ENCODE measurements around the gene DCAF8.

Gene DCAF8

DNA sequence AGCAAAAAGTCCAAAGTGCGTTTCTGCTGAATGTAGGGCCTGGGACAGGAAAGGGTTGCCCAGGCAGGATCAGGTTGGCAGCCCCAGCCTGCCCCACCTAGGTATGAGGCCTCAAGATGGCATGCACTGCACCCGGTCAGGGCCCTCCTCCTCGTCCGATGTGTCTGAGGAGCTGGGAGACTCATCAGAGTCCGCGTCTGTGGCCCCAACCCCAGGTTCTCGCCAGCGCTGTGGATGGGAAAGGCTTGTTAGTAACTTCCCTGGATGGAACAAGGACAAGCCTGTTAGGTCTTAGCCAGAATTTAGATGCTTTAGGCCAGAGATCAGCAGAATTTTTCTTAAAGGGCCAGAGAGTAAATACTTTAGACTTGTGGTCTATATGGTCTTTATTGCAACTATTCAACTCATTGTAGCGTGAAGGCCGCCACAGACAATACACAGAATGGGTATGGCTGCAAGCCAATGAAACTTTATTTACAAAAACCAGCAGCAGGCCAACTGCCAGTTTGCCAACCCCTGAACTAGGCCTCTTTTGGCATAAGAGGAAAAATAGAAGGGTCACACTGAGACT is 44.8 kb downstream of the DCAF8 start:
- H3F3A ChIP-seq (ENCODE audit: insufficient read depth, low read length): no peaks in the 10 kb centered on the region
- H3K4me1 ChIP-seq (ENCODE audit: low read length): no peaks in the 10 kb centered on the region
- H3K9me2 ChIP-seq (replicated peaks; ENCODE audit: insufficient read depth, low read length): no peaks in the 10 kb centered on the region
- H3K36me3 ChIP-seq (replicated peaks; ENCODE audit: insufficient read depth, low read length): no peaks in the 10 kb centered on the region; the same call in 1 of the 2 replicates
- H3K79me2 ChIP-seq (ENCODE audit: low read length): no peaks in the 10 kb centered on the region
- no peak overlapping the region for H3K4me2 ChIP-seq (ENCODE audit: low read depth, low read length)
- H3K27ac ChIP-seq (ENCODE audit: low read length): no peak overlapping the region
- no peaks in the 10 kb centered on the region for H4K20me1 ChIP-seq (ENCODE audit: insufficient read depth, low read length)
- TF ChIP-seq, protein P1, sequence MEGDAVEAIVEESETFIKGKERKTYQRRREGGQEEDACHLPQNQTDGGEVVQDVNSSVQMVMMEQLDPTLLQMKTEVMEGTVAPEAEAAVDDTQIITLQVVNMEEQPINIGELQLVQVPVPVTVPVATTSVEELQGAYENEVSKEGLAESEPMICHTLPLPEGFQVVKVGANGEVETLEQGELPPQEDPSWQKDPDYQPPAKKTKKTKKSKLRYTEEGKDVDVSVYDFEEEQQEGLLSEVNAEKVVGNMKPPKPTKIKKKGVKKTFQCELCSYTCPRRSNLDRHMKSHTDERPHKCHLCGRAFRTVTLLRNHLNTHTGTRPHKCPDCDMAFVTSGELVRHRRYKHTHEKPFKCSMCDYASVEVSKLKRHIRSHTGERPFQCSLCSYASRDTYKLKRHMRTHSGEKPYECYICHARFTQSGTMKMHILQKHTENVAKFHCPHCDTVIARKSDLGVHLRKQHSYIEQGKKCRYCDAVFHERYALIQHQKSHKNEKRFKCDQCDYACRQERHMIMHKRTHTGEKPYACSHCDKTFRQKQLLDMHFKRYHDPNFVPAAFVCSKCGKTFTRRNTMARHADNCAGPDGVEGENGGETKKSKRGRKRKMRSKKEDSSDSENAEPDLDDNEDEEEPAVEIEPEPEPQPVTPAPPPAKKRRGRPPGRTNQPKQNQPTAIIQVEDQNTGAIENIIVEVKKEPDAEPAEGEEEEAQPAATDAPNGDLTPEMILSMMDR (IDR thresholded peaks at IDR 0.05; ENCODE audit: low read length): no peak
- no peak for TF ChIP-seq EZH2 (optimal IDR thresholded peaks at IDR 0.05; ENCODE audit: low read depth, low read length)
- no peak for TF ChIP-seq EZH2phosphoT487 (IDR thresholded peaks at IDR 0.05; ENCODE audit: low read length)
- H3K4me3 ChIP-seq (ENCODE audit: low read length): no peak overlapping the region
- H3K27me3 ChIP-seq (replicated peaks; ENCODE audit: insufficient read depth, low read length): no peaks in the 10 kb centered on the region
- no peak for DNase-seq
- no peak overlapping the region for H3K9ac ChIP-seq (ENCODE audit: low read length)
- no peaks in the 10 kb centered on the region for H3K9me3 ChIP-seq (replicated peaks; ENCODE audit: insufficient read depth, low read length)
- H2AFZ ChIP-seq (ENCODE audit: low read length): no peak overlapping the region

DNA sequence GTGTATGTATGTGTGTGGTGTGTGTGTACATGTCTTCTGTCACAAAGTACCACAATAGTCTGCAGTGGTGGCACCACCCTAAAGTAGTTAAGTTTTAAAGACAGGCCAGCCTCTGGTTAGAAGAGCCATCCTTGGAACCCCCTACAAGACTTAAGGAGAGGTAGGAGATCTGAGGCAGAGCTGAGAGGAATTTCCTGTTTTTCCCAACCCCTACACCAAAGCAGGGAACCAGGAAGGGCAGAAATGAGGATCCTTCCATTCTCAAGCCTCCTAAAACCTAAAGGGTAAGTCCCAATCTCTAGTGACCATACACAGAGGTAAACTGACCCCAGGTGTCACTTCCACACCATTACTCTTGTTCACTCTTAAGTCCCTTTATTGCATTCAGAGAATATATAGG is 46.0 kb downstream of the DCAF8 start:
- Histone ChIP-seq H3K4me3 (ENCODE audit: low read length) (no peak overlapping the region), H3K9me3 (replicated peaks; ENCODE audit: insufficient read depth, low read length) (no peaks in the 10 kb centered on the region), H3K27me3 (replicated peaks; ENCODE audit: insufficient read depth, low read length) (no peaks in the 10 kb centered on the region), H3K4me1 (ENCODE audit: low read length) (no peaks in the 10 kb centered on the region), H3K36me3 (replicated peaks; ENCODE audit: insufficient read depth, low read length) (no peaks in the 10 kb centered on the region; the same call in 1 of the 2 replicates), H3K27ac (ENCODE audit: low read length) (no peak overlapping the region), H2AFZ (ENCODE audit: low read length) (no peak overlapping the region), H4K20me1 (ENCODE audit: insufficient read depth, low read length) (no peaks in the 10 kb centered on the region), H3F3A (ENCODE audit: insufficient read depth, low read length) (no peaks in the 10 kb centered on the region), H3K9ac (ENCODE audit: low read length) (no peak overlapping the region), H3K4me2 (ENCODE audit: low read depth, low read length) (no peak overlapping the region), H3K9me2 (replicated peaks; ENCODE audit: insufficient read depth, low read length) (no peaks in the 10 kb centered on the region), H3K79me2 (ENCODE audit: low read length) (no peaks in the 10 kb centered on the region)
- TF ChIP-seq EZH2 (optimal IDR thresholded peaks at IDR 0.05; ENCODE audit: low read depth, low read length): no peak
- TF ChIP-seq, protein P1 (IDR thresholded peaks at IDR 0.05; ENCODE audit: low read length): no peak
- TF ChIP-seq EZH2phosphoT487 (IDR thresholded peaks at IDR 0.05; ENCODE audit: low read length): no peak
- DNase-seq: no peak

- no peak overlapping the region for H3K4me2 ChIP-seq (ENCODE audit: low read depth, low read length)
- no peak overlapping the region for H3K9ac ChIP-seq (ENCODE audit: low read length)
- no peaks in the 10 kb centered on the region; the same call in 1 of the 2 replicates for H3K36me3 ChIP-seq (replicated peaks; ENCODE audit: insufficient read depth, low read length)
- H3K27me3 ChIP-seq (replicated peaks; ENCODE audit: insufficient read depth, low read length): no peaks in the 10 kb centered on the region
- no peaks in the 10 kb centered on the region for H3K9me3 ChIP-seq (replicated peaks; ENCODE audit: insufficient read depth, low read length)
- no peaks in the 10 kb centered on the region for H3K9me2 ChIP-seq (replicated peaks; ENCODE audit: insufficient read depth, low read length)
- H3K27ac ChIP-seq (ENCODE audit: low read length): no peak overlapping the region
- no peak overlapping the region for H3K4me3 ChIP-seq (ENCODE audit: low read length)
- TF ChIP-seq EZH2 (optimal IDR thresholded peaks at IDR 0.05; ENCODE audit: low read depth, low read length): no peak
- TF ChIP-seq, protein P1 (IDR thresholded peaks at IDR 0.05; ENCODE audit: low read length): no peak
- TF ChIP-seq EZH2phosphoT487 (IDR thresholded peaks at IDR 0.05; ENCODE audit: low read length): no peak
- peaks cover 15% of the 10 kb centered on the region for H3K79me2 ChIP-seq (ENCODE audit: low read length)
- no peaks in the 10 kb centered on the region for H3K4me1 ChIP-seq (ENCODE audit: low read length)
- H2AFZ ChIP-seq (ENCODE audit: low read length): no peak overlapping the region
- DNase-seq: no peak
- H3F3A ChIP-seq (ENCODE audit: insufficient read depth, low read length): no peaks in the 10 kb centered on the region
- H4K20me1 ChIP-seq (ENCODE audit: insufficient read depth, low read length): no peaks in the 10 kb centered on the region
These were observed 47.7 kb downstream of the DCAF8 start for GRCh38 chr1:160214481-160215140.

Data from MM.1S (cell line).